Measurements from ENCODE around the gene NPC1L1.
"Not testable (repeated sequence)": the region's sequence is repeated elsewhere in the genome, so short reads cannot be mapped to it uniquely, and the experiment has no call there.

The NPC1L1 gene

DNA sequence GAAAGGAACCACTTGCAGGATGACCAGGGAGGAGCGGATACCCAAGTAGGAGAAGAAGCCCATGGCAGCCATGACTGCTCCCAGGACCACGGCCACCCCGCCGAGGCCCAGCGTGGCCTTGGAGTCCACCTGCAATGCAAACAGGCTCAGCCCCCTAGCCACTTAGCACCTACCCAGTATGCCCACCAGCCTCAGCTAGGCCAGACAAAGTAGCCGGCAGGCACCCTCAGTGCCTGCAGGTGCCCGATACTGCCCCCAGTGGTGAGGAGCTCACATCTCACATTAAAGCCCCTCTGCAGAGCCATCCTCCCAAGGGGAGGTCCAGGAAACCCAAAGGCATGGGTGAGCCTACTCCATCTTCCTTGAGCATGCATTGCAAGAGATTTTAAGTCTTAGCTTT, 6.6 kb downstream of the NPC1L1 start:
- DNase-seq: no peak

DNA sequence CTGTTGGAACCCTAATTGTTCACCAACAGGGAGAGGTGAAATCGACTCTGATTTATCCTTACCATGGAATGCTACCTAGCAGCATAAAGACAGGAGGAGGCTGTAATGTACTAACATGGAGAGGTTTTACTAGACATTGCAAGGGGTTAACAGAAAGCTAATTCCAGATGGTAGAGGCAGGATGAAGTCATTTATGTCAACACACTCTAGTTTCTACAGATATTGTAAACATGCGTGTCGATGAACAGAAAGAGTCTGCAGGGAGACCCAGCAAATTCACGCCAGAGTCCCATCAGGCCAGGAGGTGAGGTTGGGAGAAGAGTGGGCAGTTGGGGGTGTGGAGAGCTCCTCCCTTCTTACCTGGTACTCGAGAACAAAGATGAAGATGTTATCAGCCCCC, 7.0 kb downstream of the NPC1L1 start:
- no peak for DNase-seq

DNA sequence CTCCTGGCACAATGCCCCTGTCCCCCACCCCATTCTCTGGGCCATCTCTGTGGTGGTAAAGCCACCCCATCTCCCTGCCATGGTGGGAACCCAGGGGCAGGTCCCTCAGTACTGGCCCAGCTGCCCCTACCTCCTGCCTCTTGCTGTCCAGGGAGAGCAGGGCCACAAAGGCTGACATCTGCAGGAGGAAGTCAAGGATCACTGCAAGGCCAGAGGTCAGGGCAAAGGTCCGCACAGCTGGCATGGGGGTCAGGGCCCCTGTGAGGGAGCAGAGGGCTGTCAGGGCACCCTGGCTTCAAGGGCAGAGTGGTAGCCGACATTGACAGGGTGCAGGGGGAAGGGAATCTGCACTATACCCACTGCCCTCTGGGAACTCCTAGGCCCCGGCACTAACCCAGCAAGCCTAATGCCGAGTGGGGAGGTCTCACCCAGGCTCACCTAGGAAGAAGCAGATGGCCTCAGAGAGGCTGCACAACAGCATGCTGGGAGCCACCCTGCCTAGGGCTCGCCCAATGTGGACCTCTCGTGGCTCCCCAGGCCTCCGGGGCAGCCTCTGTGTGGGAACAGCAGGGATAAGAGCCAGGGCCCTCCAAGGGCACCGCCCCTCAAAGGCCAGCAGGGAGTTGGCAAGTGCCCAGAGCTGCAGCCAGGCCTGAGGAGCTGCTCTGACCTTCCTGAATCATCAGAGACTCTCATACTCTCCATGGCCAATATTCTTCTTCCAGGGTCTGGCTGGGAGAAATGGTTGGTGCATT, 7.7 kb downstream of the NPC1L1 start:
- DNase-seq: no peak

DNA sequence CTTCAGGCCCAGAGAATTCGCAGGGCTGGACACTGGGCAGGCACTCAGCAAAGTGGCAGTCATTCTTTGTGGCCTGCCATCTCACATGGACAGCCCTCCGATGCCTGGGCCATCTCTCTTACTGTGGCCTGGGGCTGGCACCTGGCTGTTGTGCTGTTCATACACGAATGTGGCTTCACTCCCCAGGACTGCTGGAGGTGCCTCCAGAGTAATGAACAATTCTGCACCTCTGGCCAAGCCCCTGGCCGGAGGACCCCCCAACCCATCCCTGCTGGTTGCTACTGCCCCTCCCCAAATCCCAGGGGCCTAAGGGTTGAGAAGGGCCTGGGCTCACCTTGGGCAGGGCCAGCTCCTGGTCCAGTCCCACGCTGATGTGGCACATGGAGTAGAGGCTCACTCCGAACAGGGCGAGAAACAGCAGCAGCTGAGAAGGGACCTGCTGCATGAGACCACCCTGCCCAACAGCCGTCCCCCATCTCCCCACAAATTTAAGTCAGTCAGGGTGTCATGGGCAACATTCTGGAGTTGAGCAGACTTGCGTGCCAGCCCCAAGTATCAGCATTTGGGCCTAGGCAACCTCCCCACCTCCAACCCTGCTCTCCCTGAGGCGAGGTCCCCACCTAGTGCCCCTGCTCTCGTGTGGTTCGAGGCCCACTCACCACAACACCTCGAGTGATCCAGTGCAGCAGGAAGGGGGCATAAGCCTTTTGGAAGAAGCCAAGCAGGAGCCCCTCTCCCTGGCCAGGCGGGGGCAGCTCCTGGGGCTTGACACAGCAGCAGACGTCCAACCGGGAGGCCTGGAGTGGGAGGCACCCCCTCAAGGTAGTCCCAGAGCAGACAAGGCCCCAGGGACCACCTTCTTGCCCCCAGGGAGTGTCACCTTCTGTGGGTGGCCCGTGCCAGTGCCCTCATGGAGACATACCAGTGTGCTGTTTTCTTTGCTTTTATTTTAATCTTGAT, 9.4 kb downstream of the NPC1L1 start:
- DNase-seq: no peak

DNA sequence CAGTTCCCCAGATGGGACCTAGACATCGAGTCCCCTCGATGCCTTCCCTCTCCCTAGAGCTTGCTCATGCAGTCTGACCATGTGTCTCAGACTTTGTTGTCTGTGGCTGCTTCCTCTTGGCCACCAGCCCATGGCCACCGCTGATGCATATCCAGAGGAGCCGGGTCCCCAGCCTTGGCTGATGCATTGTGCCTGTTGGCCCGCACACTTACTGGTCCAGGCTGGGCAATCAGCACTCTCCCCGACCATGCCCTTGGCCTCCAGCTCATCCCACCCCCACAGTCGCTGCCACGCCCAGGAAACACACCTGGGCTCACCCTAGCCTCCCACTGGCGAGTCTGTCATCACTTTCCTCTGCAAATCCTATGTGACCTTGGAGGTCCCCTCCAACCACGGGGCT, 10.1 kb downstream of the NPC1L1 start:
- no peak for DNase-seq

DNA sequence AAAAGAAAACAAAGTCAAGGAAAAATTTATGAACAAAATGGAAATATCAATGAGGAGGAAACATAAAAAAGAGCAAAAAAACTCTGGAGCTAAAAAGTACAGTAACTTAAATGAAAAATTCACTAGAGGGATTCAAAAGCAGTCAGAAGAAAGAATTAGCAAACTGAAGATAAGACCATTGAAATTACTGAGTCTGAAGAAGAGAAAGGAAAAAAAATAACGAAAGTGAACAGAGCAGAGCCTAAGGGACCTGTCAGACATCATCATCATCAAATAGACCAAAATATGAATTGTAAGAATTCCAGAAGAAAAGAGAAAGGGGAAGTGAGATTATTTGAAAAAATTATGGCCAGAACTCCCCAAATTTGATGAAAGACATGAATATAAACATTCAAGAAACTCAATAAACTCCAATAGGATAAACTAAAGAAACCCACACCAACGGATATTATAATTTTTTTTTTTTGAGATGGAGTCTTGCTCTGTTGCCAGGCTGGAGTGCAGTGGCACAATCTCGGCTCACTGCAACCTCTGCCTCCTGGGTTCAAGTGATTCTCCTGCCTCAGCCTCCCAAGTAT, 16.2 kb downstream of the NPC1L1 start:
- no peak for DNase-seq

DNA sequence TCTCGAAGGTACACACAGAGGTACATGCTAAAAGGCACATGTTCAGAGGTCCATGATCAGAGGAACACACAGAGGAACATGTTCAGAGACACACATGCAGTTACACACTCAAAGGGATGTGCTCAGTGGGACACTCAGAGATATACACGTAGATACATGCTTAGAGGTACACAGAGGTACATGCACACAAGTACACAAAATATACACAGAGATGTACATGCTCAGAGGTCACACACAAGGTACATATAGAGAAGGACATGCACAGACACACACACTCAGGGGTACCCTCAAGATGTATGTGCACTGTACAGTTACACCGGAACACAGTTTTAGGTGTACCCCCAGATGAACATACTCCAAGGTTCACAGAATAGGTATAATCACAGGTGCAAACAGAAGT, 18.8 kb downstream of the NPC1L1 start:
- DNase-seq: no peak

DNA sequence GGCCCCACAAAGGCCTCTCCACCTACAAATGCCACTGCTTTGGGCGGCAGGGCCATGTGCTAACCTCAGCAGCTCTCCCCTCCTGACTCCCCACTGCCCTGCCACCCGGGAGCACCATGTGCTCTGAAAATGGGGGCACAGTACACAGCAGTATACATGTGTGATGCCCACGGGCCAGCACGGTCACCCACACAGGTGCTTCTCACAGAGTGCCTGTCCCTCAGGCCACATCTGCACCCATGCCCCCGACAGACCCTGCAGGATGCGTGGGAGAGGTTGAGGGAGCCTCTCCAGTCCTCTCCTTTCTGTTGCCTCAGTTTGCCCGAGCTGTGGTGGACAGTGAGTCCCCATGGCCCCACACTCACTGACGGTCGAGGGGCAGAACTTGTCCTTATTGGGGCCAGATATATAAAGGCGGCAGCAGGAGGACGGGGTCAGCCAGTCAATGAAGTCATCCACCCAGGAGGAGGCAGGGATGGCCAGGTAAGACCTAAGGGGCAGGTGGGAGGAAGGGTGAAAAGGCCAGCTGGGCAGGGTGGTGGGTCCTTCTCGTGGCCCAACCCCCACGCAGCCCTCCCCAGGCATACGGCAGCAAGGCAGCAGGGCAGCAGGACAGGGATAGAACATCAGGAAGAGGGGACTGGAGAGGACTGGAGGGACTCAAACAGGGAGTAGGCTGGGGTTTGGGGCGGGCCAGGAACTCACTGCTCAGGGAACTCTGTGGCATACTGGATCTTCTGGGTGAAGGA, 19.6 kb downstream of the NPC1L1 start:
- DNase-seq: no peak

DNA sequence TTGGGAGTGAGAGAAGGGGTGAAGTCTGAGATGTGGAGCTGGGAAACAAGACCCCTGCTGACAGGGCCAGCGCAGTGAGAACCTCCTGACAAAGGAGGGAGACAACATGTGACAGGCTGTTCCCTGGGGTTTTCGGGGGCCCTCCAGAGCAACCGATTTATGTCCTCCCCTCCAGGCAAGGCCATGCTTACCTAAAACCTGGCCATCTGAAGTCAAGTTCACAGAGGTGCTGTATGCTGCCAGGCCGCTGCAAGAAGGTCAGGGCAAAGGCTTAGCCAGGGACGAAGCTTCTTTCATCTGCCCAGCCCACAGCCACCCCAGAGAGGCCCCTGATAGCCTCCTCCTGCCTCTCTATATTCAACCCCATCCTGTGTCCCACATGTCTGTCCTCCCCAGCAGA, 20.6 kb downstream of the NPC1L1 start:
- no peak for DNase-seq

DNA sequence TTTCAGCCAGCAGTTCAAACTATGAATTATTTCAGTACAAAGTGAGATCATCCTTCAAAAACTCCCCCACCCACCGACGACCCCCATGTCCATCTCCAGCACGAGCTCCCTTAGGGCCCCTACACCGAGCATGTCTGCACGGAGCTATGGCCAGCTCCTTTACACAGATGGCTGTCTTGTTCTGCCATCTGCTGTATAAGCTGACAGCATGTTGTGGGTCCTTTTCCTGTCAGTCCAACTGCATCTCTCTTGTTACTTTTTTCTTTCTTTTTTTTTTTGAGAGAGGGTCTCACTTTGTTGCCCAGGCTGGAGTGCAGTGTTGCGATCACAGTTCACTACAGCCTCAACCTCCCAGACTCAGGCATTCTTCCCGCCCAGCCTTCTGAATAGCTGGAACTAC, 21.6 kb downstream of the NPC1L1 start:
- peak; percentile 4 for DNase-seq

DNA sequence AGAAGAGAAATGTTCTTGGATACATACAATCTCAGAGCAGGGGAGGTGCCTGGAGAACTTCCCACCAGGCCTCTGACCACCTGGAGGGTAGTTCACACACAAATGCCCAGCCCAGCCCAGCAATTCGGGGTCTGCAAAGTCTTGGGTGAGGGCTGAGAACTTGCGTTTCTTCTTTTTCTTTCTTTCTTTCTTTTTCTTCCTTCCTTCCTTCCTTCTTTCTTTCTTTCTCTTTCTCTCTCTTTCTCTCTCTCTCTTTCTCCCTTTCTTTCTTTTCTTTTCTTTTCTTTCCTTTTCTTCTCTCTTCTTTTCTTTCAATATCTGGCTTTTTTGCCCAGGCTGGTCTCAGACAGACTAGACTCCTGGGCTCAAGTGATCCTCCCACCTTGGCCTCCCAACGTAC, 22.4 kb downstream of the NPC1L1 start:
- DNase-seq: no peak

DNA sequence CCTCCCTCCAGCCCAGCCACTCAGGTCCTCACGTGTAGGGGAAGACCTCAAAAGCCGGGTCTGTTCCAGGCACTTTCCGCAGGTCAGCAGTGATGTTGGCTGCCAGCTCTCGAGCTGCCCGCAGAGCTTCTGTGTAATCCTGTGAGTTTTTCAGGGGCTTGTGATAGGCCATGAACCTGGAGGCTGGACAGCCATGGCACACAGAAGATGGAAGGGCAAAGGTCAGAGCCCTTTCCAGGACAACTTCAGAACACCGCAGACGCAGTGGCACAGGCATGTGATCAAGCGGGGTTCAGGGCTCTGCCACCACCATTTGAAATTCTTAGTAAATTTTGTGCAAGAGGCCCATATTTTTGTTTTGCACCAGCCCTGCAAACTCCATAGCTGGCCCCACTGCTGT, 24.0 kb downstream of the NPC1L1 start:
- no peak for DNase-seq

DNA sequence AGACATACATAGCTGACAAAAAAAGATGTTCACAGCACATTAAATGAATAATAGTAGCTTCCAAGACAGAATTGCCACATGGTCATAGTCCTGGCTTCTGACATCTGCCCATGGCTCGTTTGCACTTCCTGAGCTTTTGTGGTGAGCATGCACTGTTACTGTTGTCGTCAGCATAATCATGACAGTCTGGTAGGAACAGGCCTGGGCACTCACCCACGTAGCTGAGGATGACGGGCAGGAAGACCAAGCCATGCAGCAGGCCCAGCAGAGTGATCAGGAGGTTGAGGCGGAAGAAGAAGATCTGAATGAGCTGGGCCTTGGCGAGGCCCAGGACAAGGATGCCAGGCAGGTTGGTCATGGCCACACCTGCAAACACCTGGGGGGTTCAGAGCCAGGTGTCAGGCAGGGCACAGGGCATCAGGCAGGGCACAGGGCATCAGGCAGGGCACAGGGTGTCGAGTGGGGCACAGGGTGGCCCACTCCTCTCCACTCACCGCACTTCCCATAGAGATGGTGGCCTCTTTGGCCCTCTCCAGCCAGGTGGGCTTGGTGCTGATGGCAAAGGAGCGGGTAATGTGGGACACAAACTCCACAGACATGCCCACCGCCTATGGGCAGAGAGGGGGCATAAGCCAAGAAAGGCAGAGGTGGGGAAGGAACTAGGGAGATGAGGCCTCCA, 25.4 kb downstream of the NPC1L1 start:
- no peak for DNase-seq

DNA sequence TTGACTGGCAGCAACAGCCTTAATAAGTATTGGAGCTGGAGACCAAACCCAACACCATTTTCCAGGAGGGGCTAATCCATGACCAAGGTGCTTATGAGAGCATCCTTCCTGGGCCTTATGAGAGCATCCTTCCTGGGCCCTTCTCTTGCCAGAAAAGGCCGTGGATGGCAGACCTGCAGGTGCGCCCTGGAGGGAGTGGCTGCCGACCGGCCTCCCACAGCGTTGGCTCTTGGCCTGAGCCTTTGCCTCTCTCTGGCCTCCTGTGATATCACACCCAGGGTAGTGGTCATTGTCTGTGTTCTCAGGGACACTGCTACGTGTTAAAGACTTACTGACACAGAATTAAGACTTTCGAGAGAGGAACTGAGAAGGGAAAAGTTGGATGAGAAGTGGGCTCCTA, 28.4 kb downstream of the NPC1L1 start:
- no peak for DNase-seq

DNA sequence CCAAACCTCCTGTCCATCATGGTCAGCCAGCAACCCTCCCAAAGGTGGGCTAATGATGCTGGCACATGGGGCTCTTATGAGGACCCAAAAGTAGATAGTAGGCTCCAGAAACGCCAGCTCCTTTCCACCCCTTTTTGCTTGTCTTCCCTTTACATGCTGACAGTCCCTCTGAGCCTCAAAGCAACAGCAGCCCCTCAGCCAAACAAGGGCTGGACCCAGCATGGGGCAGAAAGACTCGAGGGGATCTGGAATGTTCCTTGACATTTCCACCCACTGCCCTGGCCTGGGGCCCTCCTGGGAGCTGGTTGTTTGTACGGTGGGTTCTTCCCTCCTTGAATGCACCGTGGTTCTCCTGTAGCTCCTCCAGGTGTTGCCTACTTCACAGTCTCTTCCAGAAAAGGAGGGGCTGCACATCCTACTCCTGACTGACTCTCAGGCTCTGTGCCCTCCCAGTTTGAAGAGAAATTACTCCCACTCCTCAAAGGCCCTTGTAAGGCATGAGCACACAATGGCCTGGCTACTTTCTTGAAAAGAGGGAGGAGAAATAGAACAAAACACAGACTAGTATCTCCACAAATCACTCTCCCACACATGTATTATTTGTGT, 29.2 kb downstream of the NPC1L1 start:
- no peak for DNase-seq

DNA sequence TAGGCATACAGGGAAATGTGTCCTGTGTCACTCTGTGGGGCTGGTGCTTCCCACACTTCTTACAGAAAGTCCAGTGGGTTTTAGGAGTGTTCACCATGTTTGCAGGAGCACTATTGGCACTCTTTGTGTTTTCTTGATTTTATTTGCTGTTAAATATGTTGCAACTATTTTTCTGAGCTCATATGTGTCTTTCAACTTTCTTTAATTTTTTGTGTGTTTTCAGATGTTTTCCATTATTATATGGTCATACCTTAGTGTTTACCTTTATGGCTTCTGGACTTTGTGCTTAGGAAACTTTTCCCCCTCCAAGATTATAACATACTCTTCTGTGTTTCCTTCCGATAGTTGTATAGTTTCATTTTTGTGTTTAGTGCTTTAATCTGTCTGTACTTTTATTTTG, 29.9 kb downstream of the NPC1L1 start:
- no peak for DNase-seq

DNA sequence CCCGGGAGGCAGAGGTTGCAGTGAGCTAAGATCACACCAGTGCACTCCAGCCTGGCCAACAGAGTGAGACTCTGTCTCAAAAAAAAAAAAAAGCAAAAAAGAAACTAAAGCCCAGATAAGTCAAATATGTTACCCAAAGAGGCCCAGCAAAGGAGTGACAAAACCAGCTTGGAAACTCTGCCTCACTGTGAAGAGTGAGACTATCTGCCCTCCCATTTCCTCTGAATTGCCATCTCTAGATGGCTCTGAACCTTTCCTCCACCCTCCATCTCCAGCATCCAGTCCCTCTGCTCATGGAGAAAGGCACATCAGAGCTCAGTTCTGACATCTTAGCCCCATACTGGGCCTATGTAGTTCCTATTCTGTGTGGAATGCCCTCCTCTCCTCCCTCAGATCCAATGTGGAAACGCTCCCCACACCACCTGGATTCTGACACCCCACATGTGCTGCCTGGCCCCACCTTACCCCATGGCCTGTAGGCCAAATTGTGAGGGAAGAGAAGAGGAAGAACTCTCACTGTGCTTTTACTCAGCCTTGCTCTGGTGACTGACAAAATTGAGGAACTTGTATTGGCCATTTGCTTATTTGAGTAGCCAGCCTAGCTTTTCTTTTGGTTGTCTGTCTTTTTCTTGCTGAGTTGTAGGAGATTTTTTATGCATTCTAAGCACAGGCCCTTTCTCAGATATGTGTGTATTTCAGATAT, 32.7 kb downstream of the NPC1L1 start:
- DNase-seq: no peak

DNA sequence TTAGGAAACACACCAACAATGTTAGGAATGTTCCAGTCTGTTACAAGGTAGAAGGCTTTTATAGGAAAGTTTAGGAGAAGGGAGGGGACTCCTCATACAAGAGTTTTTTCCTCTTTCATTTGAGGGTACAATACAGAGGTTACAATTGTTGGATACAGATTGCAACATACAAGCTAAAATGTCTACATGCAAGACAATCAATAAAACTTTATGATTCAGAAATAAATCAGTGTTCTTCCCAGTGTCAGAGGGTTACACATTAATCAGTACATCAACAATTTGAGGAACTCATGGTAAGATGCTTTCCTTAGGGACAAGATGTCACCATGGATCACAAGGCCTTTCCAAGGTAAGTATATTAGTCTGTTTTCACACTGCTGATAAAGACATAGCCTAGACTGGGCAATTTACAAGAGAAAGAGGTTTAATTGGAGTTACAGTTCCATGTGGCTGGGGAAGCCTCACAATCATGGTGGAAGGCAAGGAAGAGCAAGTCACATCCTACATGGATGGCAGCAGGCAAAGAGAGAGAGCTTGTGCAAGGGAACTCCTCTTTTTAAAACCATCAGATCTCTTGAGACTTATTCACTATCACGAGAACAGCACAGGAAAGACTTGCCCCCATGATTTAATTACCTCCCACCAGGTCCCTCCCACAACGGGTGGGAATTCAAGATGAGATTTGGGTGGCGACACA, 34.4 kb downstream of the NPC1L1 start:
- DNase-seq: not testable (repeated sequence)

DNA sequence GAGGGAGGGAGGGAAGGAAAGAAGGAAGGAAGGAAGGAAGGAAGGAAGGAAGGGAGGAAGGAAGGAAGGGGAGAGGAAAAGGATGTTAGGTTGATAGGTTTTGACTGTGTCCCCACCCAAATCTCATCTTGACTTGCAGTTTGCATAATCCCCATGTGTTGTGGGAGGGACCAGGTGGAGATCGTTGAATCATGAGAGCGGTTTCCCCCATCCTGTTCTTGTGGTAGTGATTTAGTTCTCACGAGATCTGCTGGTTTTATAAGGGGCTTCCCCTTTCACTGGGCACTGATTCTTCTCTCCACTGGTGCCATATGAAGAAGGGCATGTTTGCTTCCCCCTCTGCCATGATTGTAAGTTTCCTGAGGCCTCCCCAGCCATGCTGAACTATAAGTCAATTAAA, 35.5 kb downstream of the NPC1L1 start:
- no peak for DNase-seq

DNA sequence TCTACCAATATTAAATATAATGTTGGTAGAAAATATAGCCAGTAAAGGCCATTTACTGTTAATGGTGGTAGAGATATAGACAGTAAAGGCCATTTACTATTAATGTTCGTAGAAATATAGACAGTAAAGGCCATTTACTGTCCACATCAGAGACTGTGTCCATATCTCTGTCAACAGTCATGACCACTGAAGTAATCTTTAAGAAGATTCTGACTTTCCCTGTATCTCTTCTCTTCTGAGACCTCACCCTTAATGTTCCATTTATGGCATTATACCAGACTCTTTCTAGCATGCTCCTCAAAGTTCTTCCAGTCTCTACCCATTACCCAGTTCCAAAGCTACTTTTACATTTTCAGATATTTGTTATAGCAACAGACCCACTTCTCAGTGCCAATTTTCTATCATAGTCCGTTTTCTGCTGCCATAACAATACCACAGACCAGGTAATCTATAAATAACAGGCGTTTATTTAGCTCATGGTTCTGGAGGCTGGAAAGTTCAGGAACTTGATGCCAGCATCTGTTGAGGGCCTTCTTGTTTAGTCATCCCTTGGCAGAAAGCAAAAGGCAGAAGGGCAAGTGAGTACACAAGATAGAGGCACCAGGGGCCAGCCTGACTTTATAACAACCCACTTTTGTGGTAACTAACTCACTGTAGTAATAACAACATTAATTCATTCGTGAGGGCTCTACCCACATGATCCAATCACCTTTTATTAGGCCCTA, 42.7 kb downstream of the NPC1L1 start:
- DNase-seq: no peak
